ENCODE results near the gene EGFL7. TPM values are rescaled to one million over a fixed set of nuclear protein-coding genes. Genes with fewer than 3 reads are reported as not detected.

EGFL7 gene
- total RNA-seq, 6 experiments from 2014 or later, result 26.7 to 54.2 (median 45.8) TPM

- no peaks in the 10 kb centered on the region for H3K36me3 ChIP-seq
- intact Hi-C loops (cut with DNase I), result loop anchor here in 1 of 2 donors (10.0 kb wide), 1 partner anchor 299 kb away; no protein-coding TSS in a partner anchor
- H3K9me3 ChIP-seq, result no peaks in the 10 kb centered on the region
- peak; percentile 91 to 92 (median 91) for DNase-seq
- peak overlapping the region; percentile 26 to 87 (median 47) for H3K27ac ChIP-seq
- peak overlapping the region; percentile 31 to 38 (median 32) for H3K4me3 ChIP-seq
- H3K27me3 ChIP-seq, result no peaks in the 10 kb centered on the region
- peaks cover 0 to 11% (median 4%) of the 10 kb centered on the region in 4 donors for H3K4me1 ChIP-seq
- no peak for ATAC-seq
- TF ChIP-seq CTCF (IDR thresholded peaks at IDR 0.05), result no peak
- no peak for TF ChIP-seq POLR2A (IDR thresholded peaks at IDR 0.05)
- WGBS (ENCODE audit: insufficient coverage, low coverage, low lambda C conversion rate, missing lambda C conversion rate), result no CpG with 5 or more reads among the region's 15 CpGs
These were observed 18.4 kb upstream of the EGFL7 start for GRCh38 chr9:136644343-136644592.

GRCh38 chr9:136644593-136645351, 17.9 kb upstream of the EGFL7 start:
- intact Hi-C loops (cut with DNase I), result loop anchor here in 1 of 2 donors (10.0 kb wide), 1 partner anchor 300 kb away; no protein-coding TSS in a partner anchor
- peak overlapping the region in 2 of 3 donors; percentile 31 to 38 for H3K4me3 ChIP-seq
- no peaks in the 10 kb centered on the region for H3K9me3 ChIP-seq
- peak; percentile 69 to 82 (median 82) for ATAC-seq
- H3K27me3 ChIP-seq, result no peaks in the 10 kb centered on the region
- no peak for TF ChIP-seq POLR2A (IDR thresholded peaks at IDR 0.05)
- peak; percentile 78 to 83 (median 82) for TF ChIP-seq CTCF (IDR thresholded peaks at IDR 0.05)
- DNase-seq, result peak; percentile 74 to 86 (median 82)
- H3K36me3 ChIP-seq, result no peaks in the 10 kb centered on the region
- 0% methylated on average over 11 of the region's 30 CpGs for WGBS (ENCODE audit: insufficient coverage, low coverage, low lambda C conversion rate, missing lambda C conversion rate)
- H3K4me1 ChIP-seq, result peaks cover 0 to 11% (median 4%) of the 10 kb centered on the region in 4 donors
- peak overlapping the region; percentile 40 to 87 (median 60) for H3K27ac ChIP-seq

- Histone ChIP-seq H3K4me3 (no peak overlapping the region), H3K36me3 (no peaks in the 10 kb centered on the region), H3K27ac (peak overlapping the region; percentile 40 to 87 (median 60)), H3K9me3 (no peaks in the 10 kb centered on the region), H3K27me3 (no peaks in the 10 kb centered on the region), H3K4me1 (peaks cover 0 to 11% (median 4%) of the 10 kb centered on the region in 4 donors)
- no peak for TF ChIP-seq POLR2A (IDR thresholded peaks at IDR 0.05)
- no peak for TF ChIP-seq CTCF (IDR thresholded peaks at IDR 0.05)
- DNase-seq, result no peak
- WGBS (ENCODE audit: insufficient coverage, low coverage, low lambda C conversion rate, missing lambda C conversion rate), result no CpG with 5 or more reads among the region's 18 CpGs
- intact Hi-C loops (cut with DNase I), result loop anchor here in 1 of 2 donors (10.0 kb wide), 1 partner anchor 301 kb away; no protein-coding TSS in a partner anchor
- peak in 1 of 4 donors; percentile 1 for ATAC-seq
These were observed 17.3 kb upstream of the EGFL7 start for GRCh38 chr9:136645352-136645902.

- intact Hi-C loops (cut with DNase I), result loop anchor here in 1 of 2 donors (10.0 kb wide), 1 partner anchor 301 kb away; no protein-coding TSS in a partner anchor
- no peaks in the 10 kb centered on the region for H3K36me3 ChIP-seq
- WGBS (ENCODE audit: insufficient coverage, low coverage, low lambda C conversion rate, missing lambda C conversion rate), result 56% methylated on average over 11 of the region's 40 CpGs
These were observed 16.6 kb upstream of the EGFL7 start for GRCh38 chr9:136645903-136646754.

More at GRCh38 chr9:136645903-136646754, 16.6 kb upstream of the EGFL7 start:
- H3K4me3 ChIP-seq, result peak overlapping the region in 1 of 3 donors; percentile 13
- peak overlapping the region; percentile 40 to 87 (median 64) for H3K27ac ChIP-seq
- H3K9me3 ChIP-seq, result no peaks in the 10 kb centered on the region
- DNase-seq (peak; percentile 76 to 87 (median 82)), ATAC-seq (peak; percentile 31 to 47 (median 44))
- no peaks in the 10 kb centered on the region for H3K27me3 ChIP-seq
- TF ChIP-seq CTCF (IDR thresholded peaks at IDR 0.05) (no peak), POLR2A (IDR thresholded peaks at IDR 0.05) (no peak)
- peaks cover 0 to 11% (median 4%) of the 10 kb centered on the region in 4 donors for H3K4me1 ChIP-seq

Data from right lobe of liver (tissue), 6 donors.